SH-SY5Y (cell line): ENCODE data around the gene KIF1C.

Source experiments
- GATA2 ChIP-seq: IDR thresholded peaks from 2 replicates; pipeline ENCODE4 v1.6.1; 2011; ENCODE audit warnings: mild to moderate bottlenecking, low read depth, low read length
- GATA3 ChIP-seq: IDR thresholded peaks from 2 replicates; pipeline ENCODE4 v1.6.1; 2011; ENCODE audit warnings: low read depth, mild to moderate bottlenecking, low read length, moderate library complexity

- TF ChIP-seq GATA2 (no peak), GATA3 (no peak)
Measured at GRCh38 chr17:4973256-4974114, 24.3 kb upstream of the KIF1C start.
